Progenitor cell of endocrine pancreas (in vitro differentiated cells): ENCODE results near the gene CTNNAL1. TPM values are rescaled to one million over a fixed set of nuclear protein-coding genes. Genes with fewer than 3 reads are reported as not detected.

Source experiments
- DNase-seq: peaks from one replicate; pipeline ENCODE4 v3.0.0; 2021; ENCODE audit warnings: low spot score; ENCODE audit not compliant: unreplicated experiment
- H3K27ac Mint-ChIP-seq: 2 replicates; pipeline ENCODE4 v1.8.0; 2021; ENCODE audit warnings: mild to moderate bottlenecking, moderate library complexity, mixed read lengths
- H3K27me3 Mint-ChIP-seq: 2 replicates; pipeline ENCODE4 v1.8.0; 2021; ENCODE audit warnings: mixed read lengths
- H3K36me3 Mint-ChIP-seq: 2 replicates; pipeline ENCODE4 v1.8.0; 2022; ENCODE audit warnings: mixed read lengths; ENCODE audit not compliant: insufficient read depth
- H3K4me1 Mint-ChIP-seq: 2 replicates; pipeline ENCODE4 v1.8.0; 2021; ENCODE audit warnings: low read depth, mixed read lengths
- H3K4me3 Mint-ChIP-seq: 2 replicates; pipeline ENCODE4 v1.8.0; 2021; ENCODE audit warnings: low read depth, mild to moderate bottlenecking, moderate library complexity, mixed read lengths
- H3K9me3 Mint-ChIP-seq: 2 replicates; pipeline ENCODE4 v1.8.0; 2021; ENCODE audit warnings: low read depth, mixed read lengths
- CTCF ChIP-seq: fragments of 200-600 bp; sonication (generic); IDR thresholded peaks from one replicate; pipeline ENCODE4 v1.5.0; 2021; ENCODE audit warnings: antibody characterized with exemption, mild to moderate bottlenecking; ENCODE audit not compliant: unreplicated experiment
- total RNA-seq: library from RNA; stranded (reverse); gene quantifications from 2 replicates; pipeline ENCODE4 v1.2.1, GENCODE V29; 2021

Gene CTNNAL1
- total RNA-seq, 1 donor from 2014 or later: 42.8 TPM

DNA sequence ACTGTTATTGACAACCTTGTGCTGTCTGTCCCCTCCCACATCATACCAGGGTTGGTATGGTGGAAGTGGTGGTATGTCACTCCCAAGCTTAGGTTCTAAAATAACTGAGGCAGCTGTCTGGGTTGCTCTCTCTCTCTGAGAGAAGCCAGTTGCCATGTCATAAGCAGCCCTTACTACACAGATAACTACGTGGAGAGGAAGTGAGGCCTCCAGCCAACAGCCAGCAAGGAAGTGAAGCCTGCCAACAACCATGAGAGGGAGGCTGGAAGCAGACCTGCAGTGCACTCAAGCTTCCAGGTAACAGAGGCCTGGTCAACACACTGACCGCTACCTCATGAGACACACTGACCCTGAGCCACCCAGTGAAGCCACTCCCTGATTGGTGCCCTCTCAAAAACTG, 18.6 kb downstream of the CTNNAL1 start:
- no peak for TF ChIP-seq CTCF
- Mint-ChIP-seq H3K9me3 (no peaks in the 10 kb centered on the region), H3K36me3 (peaks cover 15% of the 10 kb centered on the region), H3K4me3 (no peak overlapping the region), H3K27ac (no peak overlapping the region), H3K27me3 (no peaks in the 10 kb centered on the region), H3K4me1 (peaks cover 18% of the 10 kb centered on the region)
- DNase-seq: no peak

DNA sequence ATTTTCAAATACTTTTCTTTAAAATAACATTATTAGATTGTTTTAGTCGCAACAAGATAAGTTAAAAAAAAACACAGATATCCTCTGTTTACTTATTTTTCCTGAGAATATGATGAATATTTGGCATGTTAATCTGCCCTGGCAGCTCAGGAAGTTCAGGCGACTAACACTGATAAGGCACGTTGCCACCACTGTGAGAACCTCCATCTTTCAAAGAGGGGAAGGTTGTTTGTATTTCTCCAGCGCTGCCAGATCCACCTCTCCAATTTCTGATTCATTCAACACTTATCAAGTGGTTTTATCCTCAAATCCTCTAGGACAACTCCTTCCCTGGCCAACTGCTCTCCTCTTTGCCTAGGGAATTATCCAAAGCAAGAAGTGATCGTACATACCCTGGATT, 21.8 kb downstream of the CTNNAL1 start:
- Mint-ChIP-seq H3K4me1 (peaks cover 8% of the 10 kb centered on the region), H3K4me3 (no peak overlapping the region), H3K27me3 (no peaks in the 10 kb centered on the region), H3K27ac (no peak overlapping the region), H3K36me3 (peaks cover 29% of the 10 kb centered on the region), H3K9me3 (peaks cover 8% of the 10 kb centered on the region)
- no peak for DNase-seq
- no peak for TF ChIP-seq CTCF

- Mint-ChIP-seq H3K27me3 (no peaks in the 10 kb centered on the region), H3K4me1 (no peaks in the 10 kb centered on the region), H3K4me3 (no peak overlapping the region), H3K27ac (no peak overlapping the region), H3K9me3 (peaks cover 8% of the 10 kb centered on the region), H3K36me3 (peaks cover 16% of the 10 kb centered on the region)
- TF ChIP-seq CTCF: no peak
- no peak for DNase-seq
Observed at GRCh38 chr9:108983885-108984284, 29.4 kb downstream of the CTNNAL1 start.

DNA sequence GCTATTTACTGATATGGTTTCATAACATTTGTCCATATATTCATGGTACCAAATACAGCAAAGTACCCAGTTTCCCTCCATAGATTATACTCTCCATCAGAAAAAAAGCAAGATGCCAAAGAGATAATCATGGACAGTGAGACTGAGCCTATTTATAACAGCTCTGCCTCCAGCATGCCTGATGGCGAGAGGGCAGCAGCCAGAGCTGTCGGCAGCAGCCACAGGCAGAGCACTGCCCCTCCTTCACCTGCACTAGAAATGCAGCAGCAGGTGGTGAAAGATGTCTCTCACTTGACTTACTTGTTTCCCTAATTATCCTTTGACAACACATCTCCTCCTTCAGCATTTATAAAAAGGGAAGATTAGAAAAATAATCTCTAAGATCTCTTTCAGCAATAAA, 32.4 kb downstream of the CTNNAL1 start:
- TF ChIP-seq CTCF: no peak
- DNase-seq: no peak
- Mint-ChIP-seq H3K27me3 (no peaks in the 10 kb centered on the region), H3K9me3 (no peaks in the 10 kb centered on the region), H3K4me3 (no peak overlapping the region), H3K36me3 (peaks cover 16% of the 10 kb centered on the region), H3K27ac (no peak overlapping the region), H3K4me1 (no peaks in the 10 kb centered on the region)

DNA sequence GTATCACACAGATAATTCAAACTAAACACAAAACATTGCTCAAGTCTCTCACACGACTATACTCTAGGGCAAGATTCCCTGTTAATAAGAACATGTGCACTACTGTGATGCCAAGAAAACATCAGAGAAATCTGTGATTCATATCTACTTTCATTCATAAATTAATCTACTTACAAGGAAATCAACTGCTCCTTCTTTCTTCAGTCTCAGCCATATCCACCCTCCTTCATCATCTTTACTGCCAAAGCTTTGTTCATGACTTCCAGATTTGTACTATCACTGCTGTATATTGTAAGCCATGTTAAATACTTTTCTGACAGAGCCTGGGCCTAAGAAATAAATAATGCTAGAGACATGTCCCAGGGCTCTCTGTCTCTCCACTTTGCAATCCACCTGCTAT, 35.1 kb downstream of the CTNNAL1 start:
- Mint-ChIP-seq H3K36me3 (peaks cover 25% of the 10 kb centered on the region), H3K9me3 (no peaks in the 10 kb centered on the region), H3K27me3 (no peaks in the 10 kb centered on the region), H3K27ac (no peak overlapping the region), H3K4me1 (no peaks in the 10 kb centered on the region), H3K4me3 (no peak overlapping the region)
- DNase-seq: no peak
- no peak for TF ChIP-seq CTCF

DNA sequence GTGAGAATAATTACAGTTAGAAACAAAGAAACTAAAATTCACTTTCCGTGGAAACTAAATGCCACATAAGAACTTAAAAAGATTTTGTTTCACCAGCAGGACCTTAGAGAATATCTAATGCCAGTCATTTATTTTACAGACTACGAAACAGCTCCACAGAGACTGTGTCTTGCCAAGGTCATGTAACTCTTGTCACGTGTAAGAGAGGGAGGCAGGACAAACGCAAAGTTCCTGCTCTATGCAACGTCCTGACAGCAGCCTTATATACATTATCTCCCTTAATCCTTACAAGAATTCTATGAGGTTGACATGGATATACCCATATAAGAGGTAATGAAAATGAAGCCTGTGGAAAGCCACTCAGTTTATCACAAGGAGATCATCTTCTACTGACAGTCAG, 39.4 kb downstream of the CTNNAL1 start:
- no peaks in the 10 kb centered on the region for H3K4me1 Mint-ChIP-seq
- no peaks in the 10 kb centered on the region for H3K9me3 Mint-ChIP-seq
- peaks cover 34% of the 10 kb centered on the region for H3K36me3 Mint-ChIP-seq
- no peak overlapping the region for H3K4me3 Mint-ChIP-seq
- no peaks in the 10 kb centered on the region for H3K27me3 Mint-ChIP-seq
- TF ChIP-seq CTCF: no peak
- H3K27ac Mint-ChIP-seq: no peak overlapping the region
- DNase-seq: no peak
